HepG2 (cell line): ENCODE results near the gene LLGL1. TPM values are rescaled to one million over a fixed set of nuclear protein-coding genes. Genes with fewer than 3 reads are reported as not detected.

Experiments
- ATF3 ChIP-seq: sonication (generic); formaldehyde crosslinking; IDR thresholded peaks from 2 replicates; pipeline ENCODE4 v1.4.0; 2020; ENCODE audit warnings: missing genetic modification reagents
- DRAP1 ChIP-seq: IDR thresholded peaks from 2 replicates; pipeline ENCODE4 v1.6.1; 2016; ENCODE audit warnings: missing genetic modification reagents, missing compliant biosample characterization
- FOXK2 ChIP-seq: fragments of 450-650 bp; IDR thresholded peaks from 2 replicates; pipeline ENCODE4 v1.6.1; 2016
- GABPB1 ChIP-seq: IDR thresholded peaks from 2 replicates; pipeline ENCODE4 v1.6.1; 2016; ENCODE audit warnings: mild to moderate bottlenecking, missing genetic modification reagents, moderate library complexity, missing compliant biosample characterization
- GLI4 ChIP-seq: sonication (generic); formaldehyde crosslinking; IDR thresholded peaks from 2 replicates; pipeline ENCODE4 v1.5.1; 2020; ENCODE audit warnings: missing genetic modification reagents, mild to moderate bottlenecking, moderate library complexity, borderline replicate concordance
- KMT2A ChIP-seq: sonication (generic); formaldehyde crosslinking; IDR thresholded peaks from 2 replicates; pipeline ENCODE4 v1.4.0; 2020; ENCODE audit warnings: missing genetic modification reagents
- MAFF ChIP-seq: IDR thresholded peaks from 2 replicates; pipeline ENCODE4 v1.6.1; 2011; ENCODE audit warnings: low read depth, low read length, improper control_type of control experiment
- MXI1 ChIP-seq: IDR thresholded peaks from 3 replicates; pipeline ENCODE4 v1.6.1; 2012; ENCODE audit warnings: low read depth, low read length, inconsistent platforms, borderline replicate concordance
- ZFP36 ChIP-seq: fragments of 150-350 bp; IDR thresholded peaks from 2 replicates; pipeline ENCODE4 v1.6.1; 2018; ENCODE audit warnings: borderline replicate concordance, low read length, low read depth; ENCODE audit not compliant: partially characterized antibody
- ZNF280B ChIP-seq: sonication (generic); formaldehyde crosslinking; IDR thresholded peaks from 2 replicates; pipeline ENCODE4 v1.5.0; 2020; ENCODE audit warnings: missing genetic modification reagents, mild to moderate bottlenecking, borderline replicate concordance
- ZNF512B ChIP-seq: sonication (generic); formaldehyde crosslinking; IDR thresholded peaks from 2 replicates; pipeline ENCODE4 v1.5.1; 2020; ENCODE audit warnings: missing genetic modification reagents, mild to moderate bottlenecking, borderline replicate concordance
- ZNF772 ChIP-seq: sonication (generic); formaldehyde crosslinking; IDR thresholded peaks from 2 replicates; pipeline ENCODE4 v1.5.0; 2020; ENCODE audit warnings: mild to moderate bottlenecking, missing genetic modification reagents
- polyA plus RNA-seq, 8 experiments: library from polyadenylated mRNA; depleted of rRNA in 3 of 8; stranded (reverse) in 7 of 8; unstranded in 1 of 8; fragments of >200 nt; fragmentation: Illumina TruSeq in 4 of 8; extraction: Trizol in 4 of 8; gene quantifications; 2 replicates each; pipeline versions ENCODE4 v1.2.1 to v1.2.3, GENCODE V29; 2011 to 2016; ENCODE audit warnings: low read depth in 4 of 8, missing spikeins in 1 of 8, mixed read lengths in 1 of 8; ENCODE audit not compliant: insufficient read depth in 1 of 8
- total RNA-seq, 5 experiments: library from RNA; depleted of rRNA; stranded (reverse); fragments of >200 nt; fragmentation: Illumina TruSeq; extraction: Trizol; gene quantifications; 2 replicates each; pipeline ENCODE4 v1.2.3, GENCODE V29; 2016; ENCODE audit warnings: low read depth in 1 of 5

The LLGL1 gene
- total and polyA plus RNA-seq, 2 of the 13 experiments (the other 11 are each of a cell fraction or from before 2014, with no cell fraction given): 15.0 to 15.3 TPM

GRCh38 chr17:18182978-18183333, 42.5 kb upstream of the LLGL1 start (continued):
- TF ChIP-seq ZNF512B (CRISPR knock-in tag) (0 out of 2 replicates have a peak, but pooled peaks have one; percentile 45), FOXK2 (no peak), MXI1 (no peak), ZNF280B (CRISPR knock-in tag) (peak; percentile 26; the same call in 1 of the 2 replicates), GABPB1 (CRISPR knock-in tag) (peak; percentile 61; the same call in 1 of the 2 replicates), ZFP36 (no peak), MAFF (no peak), ATF3 (CRISPR knock-in tag) (no peak), ZNF772 (0 out of 2 replicates have a peak, but pooled peaks have one; percentile 69), DRAP1 (CRISPR knock-in tag) (no peak), KMT2A (CRISPR knock-in tag) (peak; percentile 42), GLI4 (CRISPR knock-in tag) (no peak)
